SK-N-SH (cell line): ENCODE data around the gene CHM. TPM values are rescaled to one million over a fixed set of nuclear protein-coding genes. Genes with fewer than 3 reads are reported as not detected.

Experiments used
- CTCF ChIA-PET: fragments of 300-600, 350-600 bp; formaldehyde crosslinking; extraction: SDS; loops from one replicate; lab custom pipeline; 2021; lab: Yijun Ruan, JAX
- POLR2A ChIA-PET: fragments of 350-600 bp; sonication (Branson Sonifier 250); formaldehyde crosslinking; extraction: SDS; loops from one replicate; lab custom pipeline; 2020; ENCODE audit warnings: antibody characterized with exemption, inconsistent platforms; lab: Yijun Ruan, JAX
- DNase-seq: peaks from one replicate; pipeline ENCODE4 v3.0.0; 2012
- H2AFZ ChIP-seq: fragments of 200-600 bp; sonication (generic); 2 replicates; pipeline ENCODE4 v1.8.1; 2016; ENCODE audit warnings: antibody characterized with exemption, mild to moderate bottlenecking, low read depth
- H3F3A ChIP-seq: fragments of 200-600 bp; sonication (generic); replicated peaks from 2 replicates; pipeline ENCODE3; 2016; ENCODE audit warnings: antibody characterized with exemption, mild to moderate bottlenecking; ENCODE audit not compliant: insufficient read depth
- H3K27ac ChIP-seq, 2 experiments: fragments of 200-500 bp in 1 of 2; fragments of 200-600 bp in 1 of 2; sonication (Bioruptor generic) in 1 of 2; sonication (generic), shearing (Covaris generic) in 1 of 2; 2 replicates each; pipeline versions ENCODE4 v1.5.1 to v1.6.1; 2014 to 2016; ENCODE audit warnings: low read depth in 2 of 2, inconsistent platforms in 1 of 2, low read length in 1 of 2, mild to moderate bottlenecking in 1 of 2, mixed read lengths in 1 of 2
- H3K27me3 ChIP-seq: fragments of 200-600 bp; sonication (generic), shearing (Covaris generic); 2 replicates; pipeline ENCODE4 v1.6.1; 2016; ENCODE audit warnings: mixed run types; ENCODE audit not compliant: insufficient read depth
- H3K36me3 ChIP-seq, 2 experiments: fragments of 200-500 bp in 1 of 2; fragments of 200-600 bp in 1 of 2; sonication (Bioruptor generic) in 1 of 2; sonication (generic) in 1 of 2; replicated peaks in 1 of 2; 2 replicates each; pipeline versions ENCODE3 to v1.5.1; 2014 to 2016; ENCODE audit warnings: low read length in 1 of 2, mild to moderate bottlenecking in 1 of 2; ENCODE audit not compliant: insufficient read depth in 2 of 2, control insufficient read depth in 1 of 2
- H3K4me1 ChIP-seq, 2 experiments: fragments of 200-500 bp in 1 of 2; fragments of 200-600 bp in 1 of 2; sonication (Bioruptor generic) in 1 of 2; sonication (generic), shearing (Covaris generic) in 1 of 2; 2 replicates each; pipeline versions ENCODE4 v1.5.1 to v1.6.1; 2014 to 2016; ENCODE audit warnings: low read depth in 1 of 2, low read length in 1 of 2, mixed run types in 1 of 2; ENCODE audit not compliant: insufficient read depth in 2 of 2, control insufficient read depth in 1 of 2
- H3K4me2 ChIP-seq: fragments of 200-600 bp; sonication (generic), shearing (Covaris generic); 2 replicates; pipeline ENCODE4 v1.6.1; 2017; ENCODE audit warnings: mixed run types
- H3K4me3 ChIP-seq, 2 experiments: fragments of 200-500 bp in 1 of 2; fragments of 200-600 bp in 1 of 2; sonication (Bioruptor generic) in 1 of 2; sonication (generic), shearing (Covaris generic) in 1 of 2; 2 replicates each; pipeline versions ENCODE4 v1.5.1 to v1.8.1; 2014 to 2016; ENCODE audit warnings: low read depth in 2 of 2, inconsistent platforms in 1 of 2, low read length in 1 of 2, mild to moderate bottlenecking in 1 of 2, mixed read lengths in 1 of 2, moderate library complexity in 1 of 2
- H3K79me2 ChIP-seq: fragments of 200-600 bp; sonication (generic); 2 replicates; pipeline ENCODE4 v1.8.1; 2017; ENCODE audit warnings: mild to moderate bottlenecking; ENCODE audit not compliant: insufficient read depth
- H3K9ac ChIP-seq: fragments of 200-600 bp; sonication (generic); 2 replicates; pipeline ENCODE4 v1.6.1; 2017; ENCODE audit warnings: mixed run types
- H3K9me2 ChIP-seq: fragments of 200-600 bp; sonication (generic); 2 replicates; pipeline ENCODE4 v1.6.1; 2017; ENCODE audit warnings: mixed run types
- H3K9me3 ChIP-seq: fragments of 200-600 bp; sonication (generic); 2 replicates; pipeline ENCODE4 v1.6.1; 2017; ENCODE audit warnings: mixed run types, mild to moderate bottlenecking, moderate library complexity
- H4K20me1 ChIP-seq: fragments of 200-600 bp; sonication (generic); 2 replicates; pipeline ENCODE4 v1.6.1; 2017; ENCODE audit warnings: mild to moderate bottlenecking, mixed run types; ENCODE audit not compliant: insufficient read depth
- CTCF ChIP-seq: fragments of 200-600 bp; sonication (generic); IDR thresholded peaks from 2 replicates; pipeline ENCODE4 v1.6.1; 2017; ENCODE audit warnings: antibody characterized with exemption, mild to moderate bottlenecking, moderate library complexity
- EZH2phosphoT487 ChIP-seq: fragments of 200-600 bp; sonication (generic); IDR thresholded peaks from 2 replicates; pipeline ENCODE4 v1.6.1; 2017; ENCODE audit warnings: low read depth, mixed run types, mild to moderate bottlenecking, antibody characterized with exemption, moderate library complexity, borderline replicate concordance
- FOXM1 ChIP-seq: IDR thresholded peaks from 2 replicates; pipeline ENCODE4 v1.4.0; 2012; ENCODE audit warnings: low read depth, mild to moderate bottlenecking
- GABPA ChIP-seq: IDR thresholded peaks from 2 replicates; pipeline ENCODE4 v1.4.0; 2012; ENCODE audit warnings: low read depth, mild to moderate bottlenecking
- JUND ChIP-seq: IDR thresholded peaks from 2 replicates; pipeline ENCODE4 v1.4.0; 2012
- RAD21 ChIP-seq: IDR thresholded peaks from 2 replicates; pipeline ENCODE4 v1.6.1; 2012; ENCODE audit warnings: mild to moderate bottlenecking, low read length
- TAF1 ChIP-seq: IDR thresholded peaks from 2 replicates; pipeline ENCODE4 v1.6.1; 2012; ENCODE audit warnings: low read depth, mild to moderate bottlenecking, low read length, moderate library complexity, borderline replicate concordance
- TEAD4 ChIP-seq: IDR thresholded peaks from 2 replicates; pipeline ENCODE4 v1.4.0; 2012; ENCODE audit warnings: mild to moderate bottlenecking, borderline replicate concordance; ENCODE audit not compliant: insufficient read depth
- WGBS: methylation state at CpG from one replicate; pipeline ENCODE4 v1.1.6; 2017; ENCODE audit warnings: low lambda C conversion rate; 5-methylcytosine and 5-hydroxymethylcytosine counted together
- polyA plus RNA-seq, 3 experiments: library from polyadenylated mRNA; depleted of rRNA; stranded (reverse); fragments of >200 nt; gene quantifications; 2 replicates each; pipeline ENCODE4 v1.2.3, GENCODE V29; 2012
- TF ChIP-seq, protein P1 (sequence below): IDR thresholded peaks from 2 replicates; pipeline ENCODE4 v1.4.0; 2012; ENCODE audit warnings: low read depth, borderline replicate concordance
- TF ChIP-seq, protein P2 (sequence below): fragments of 150-350 bp; IDR thresholded peaks from 2 replicates; pipeline ENCODE4 v1.6.1; 2017; ENCODE audit warnings: antibody characterized with exemption, low read length, low read depth, borderline replicate concordance

Gene CHM
- polyA plus RNA-seq, 1 of the 3 experiments (the other 2 are of a cell fraction) = 12.8 TPM

GRCh38 chrX:86066998-86067397 is 19.6 kb upstream of the CHM start:
- Histone ChIP-seq H3K4me1 (no peaks in the 10 kb centered on the region), H3K27ac (no peak overlapping the region), H3K4me2 (no peak overlapping the region), H3K9me3 (no peaks in the 10 kb centered on the region), H3K4me3 (no peak overlapping the region), H3K9me2 (no peaks in the 10 kb centered on the region), H3F3A (no peaks in the 10 kb centered on the region), H3K36me3 (no peaks in the 10 kb centered on the region), H3K9ac (no peak overlapping the region), H2AFZ (no peak overlapping the region), H3K27me3 (peaks cover 29% of the 10 kb centered on the region; the same call in 1 of the 2 replicates), H4K20me1 (no peaks in the 10 kb centered on the region), H3K79me2 (no peaks in the 10 kb centered on the region)
- ChIA-PET POLR2A (interaction anchor here (0.6 kb wide), 1 partner anchor 148 kb away, joined by 3 read pairs; no protein-coding TSS in a partner anchor), CTCF (interaction anchor here (1.5 kb wide), 1 partner anchor 215 kb away, joined by 3 read pairs; no protein-coding TSS in a partner anchor)
- no peak for TF ChIP-seq JUND
- TF ChIP-seq FOXM1 = no peak
- no peak for TF ChIP-seq EZH2phosphoT487
- TF ChIP-seq CTCF = peak; percentile 29
- no peak for TF ChIP-seq TAF1
- TF ChIP-seq RAD21 = peak; percentile 52; the same call in 1 of the 2 replicates
- DNase-seq = peak; percentile 14
- WGBS = 14% methylated on average over 4 of the region's 4 CpGs

GRCh38 chrX:86061407-86061806 is 14.0 kb upstream of the CHM start:
- H3K4me2 ChIP-seq = no peak overlapping the region

More at GRCh38 chrX:86061407-86061806, 14.0 kb upstream of the CHM start:
- no peaks in the 10 kb centered on the region for H3K4me1 ChIP-seq
- no peaks in the 10 kb centered on the region for H3K9me2 ChIP-seq
- no peaks in the 10 kb centered on the region for H3K9me3 ChIP-seq
- ChIA-PET POLR2A (no interaction called here), CTCF (no interaction called here)
- no peaks in the 10 kb centered on the region for H4K20me1 ChIP-seq
- no peak overlapping the region for H3K9ac ChIP-seq
- peaks cover 19% of the 10 kb centered on the region; the same call in 1 of the 2 replicates for H3K27me3 ChIP-seq
- TF ChIP-seq GABPA (no peak), FOXM1 (no peak), TEAD4 (no peak)
- TF ChIP-seq, protein P1, sequence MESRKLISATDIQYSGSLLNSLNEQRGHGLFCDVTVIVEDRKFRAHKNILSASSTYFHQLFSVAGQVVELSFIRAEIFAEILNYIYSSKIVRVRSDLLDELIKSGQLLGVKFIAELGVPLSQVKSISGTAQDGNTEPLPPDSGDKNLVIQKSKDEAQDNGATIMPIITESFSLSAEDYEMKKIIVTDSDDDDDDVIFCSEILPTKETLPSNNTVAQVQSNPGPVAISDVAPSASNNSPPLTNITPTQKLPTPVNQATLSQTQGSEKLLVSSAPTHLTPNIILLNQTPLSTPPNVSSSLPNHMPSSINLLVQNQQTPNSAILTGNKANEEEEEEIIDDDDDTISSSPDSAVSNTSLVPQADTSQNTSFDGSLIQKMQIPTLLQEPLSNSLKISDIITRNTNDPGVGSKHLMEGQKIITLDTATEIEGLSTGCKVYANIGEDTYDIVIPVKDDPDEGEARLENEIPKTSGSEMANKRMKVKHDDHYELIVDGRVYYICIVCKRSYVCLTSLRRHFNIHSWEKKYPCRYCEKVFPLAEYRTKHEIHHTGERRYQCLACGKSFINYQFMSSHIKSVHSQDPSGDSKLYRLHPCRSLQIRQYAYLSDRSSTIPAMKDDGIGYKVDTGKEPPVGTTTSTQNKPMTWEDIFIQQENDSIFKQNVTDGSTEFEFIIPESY = no peak
- TF ChIP-seq, protein P2, sequence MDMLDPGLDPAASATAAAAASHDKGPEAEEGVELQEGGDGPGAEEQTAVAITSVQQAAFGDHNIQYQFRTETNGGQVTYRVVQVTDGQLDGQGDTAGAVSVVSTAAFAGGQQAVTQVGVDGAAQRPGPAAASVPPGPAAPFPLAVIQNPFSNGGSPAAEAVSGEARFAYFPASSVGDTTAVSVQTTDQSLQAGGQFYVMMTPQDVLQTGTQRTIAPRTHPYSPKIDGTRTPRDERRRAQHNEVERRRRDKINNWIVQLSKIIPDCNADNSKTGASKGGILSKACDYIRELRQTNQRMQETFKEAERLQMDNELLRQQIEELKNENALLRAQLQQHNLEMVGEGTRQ = no peak
- no peak for DNase-seq
- H3K79me2 ChIP-seq = no peaks in the 10 kb centered on the region
- no peaks in the 10 kb centered on the region for H3K36me3 ChIP-seq
- no peak overlapping the region for H3K4me3 ChIP-seq
- H2AFZ ChIP-seq = no peak overlapping the region
- H3F3A ChIP-seq = no peaks in the 10 kb centered on the region
- WGBS = 16% methylated on average over 3 of the region's 3 CpGs
- no peak overlapping the region for H3K27ac ChIP-seq
